Activated naive CD4-positive, alpha-beta T cell treated with anti-CD3 and anti-CD28 coated beads, Interleukin-2, amount 10 ng/mL, durations not matched to agents 7 days and 5 days (primary cell): ENCODE data around the gene THBS1.

Source experiments
- CTCF ChIA-PET: fragments of 350-600 bp; sonication (Branson Sonifier 250); formaldehyde crosslinking; loops from one replicate; lab custom pipeline; 2021; ENCODE audit warnings: antibody characterized with exemption; lab: Charles Lee
- DNase-seq: peaks from one replicate; pipeline ENCODE4 v3.0.0-alpha.2; 2020
- H3K27ac Mint-ChIP-seq: one replicate; pipeline ENCODE4 v1.8.0; 2021; ENCODE audit warnings: mild to moderate bottlenecking, moderate library complexity, mixed read lengths
- H3K27me3 Mint-ChIP-seq: one replicate; pipeline ENCODE4 v1.8.0; 2021; ENCODE audit warnings: mild to moderate bottlenecking, mixed read lengths
- H3K36me3 Mint-ChIP-seq: one replicate; pipeline ENCODE4 v1.8.0; 2021; ENCODE audit warnings: mixed read lengths
- H3K4me1 Mint-ChIP-seq: one replicate; pipeline ENCODE4 v1.8.0; 2021; ENCODE audit warnings: mixed read lengths
- H3K4me3 Mint-ChIP-seq: one replicate; pipeline ENCODE4 v1.8.0; 2021; ENCODE audit warnings: mild to moderate bottlenecking, moderate library complexity, mixed read lengths
- H3K9me3 Mint-ChIP-seq: one replicate; pipeline ENCODE4 v1.8.0; 2021; ENCODE audit warnings: mixed read lengths

Gene THBS1

DNA sequence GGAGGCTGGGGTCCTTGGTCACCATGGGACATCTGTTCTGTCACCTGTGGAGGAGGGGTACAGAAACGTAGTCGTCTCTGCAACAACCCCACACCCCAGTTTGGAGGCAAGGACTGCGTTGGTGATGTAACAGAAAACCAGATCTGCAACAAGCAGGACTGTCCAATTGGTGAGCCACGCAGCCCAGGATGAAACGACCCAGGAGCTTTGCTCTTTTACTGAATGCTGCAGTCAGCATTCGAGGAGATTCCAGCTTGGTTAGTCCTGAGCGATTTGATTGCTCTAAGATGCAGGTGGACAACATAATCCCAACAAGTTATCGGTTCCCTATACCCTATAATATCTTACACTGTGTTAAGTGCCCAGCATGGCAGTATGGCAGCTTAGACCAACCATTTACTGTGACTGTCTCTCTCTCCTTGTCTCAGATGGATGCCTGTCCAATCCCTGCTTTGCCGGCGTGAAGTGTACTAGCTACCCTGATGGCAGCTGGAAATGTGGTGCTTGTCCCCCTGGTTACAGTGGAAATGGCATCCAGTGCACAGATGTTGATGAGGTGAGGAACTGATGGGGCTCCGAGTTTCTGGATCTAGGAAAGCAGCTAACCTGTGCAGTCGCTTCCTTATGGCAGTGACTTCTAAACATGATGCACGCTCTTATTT, 7.8 kb downstream of the THBS1 start:
- CTCF ChIA-PET, result interaction anchor here (0.6 to 3.4 kb wide), 2 partner anchors 168 to 280 kb away, joined by 3 to 15 read pairs; no protein-coding TSS in a partner anchor
- no peak overlapping the region for H3K27ac Mint-ChIP-seq
- DNase-seq, result no peak

DNA sequence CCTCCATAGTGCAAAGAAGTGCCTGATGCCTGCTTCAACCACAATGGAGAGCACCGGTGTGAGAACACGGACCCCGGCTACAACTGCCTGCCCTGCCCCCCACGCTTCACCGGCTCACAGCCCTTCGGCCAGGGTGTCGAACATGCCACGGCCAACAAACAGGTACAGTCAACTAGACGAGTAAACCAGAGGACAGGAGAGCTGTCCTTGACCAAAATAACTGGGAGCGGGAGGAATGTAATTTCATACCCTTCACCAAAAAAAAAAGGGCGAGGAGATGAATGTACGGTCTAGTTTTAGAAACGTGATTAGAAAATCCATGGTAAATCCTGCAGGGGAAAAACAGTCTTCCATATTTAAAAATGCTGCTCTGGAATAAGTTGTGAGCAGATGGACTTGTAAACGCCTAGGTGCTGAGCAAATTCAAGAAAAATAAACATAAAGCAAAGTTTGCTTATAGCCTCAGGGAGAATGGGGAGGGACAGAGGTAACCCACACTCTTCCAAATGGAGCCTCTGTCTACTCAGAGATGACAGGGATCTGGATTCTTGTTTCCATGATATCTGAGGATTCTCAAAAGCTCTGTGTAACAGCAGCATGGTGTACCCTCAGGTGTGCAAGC, 8.4 kb downstream of the THBS1 start:
- no peak for DNase-seq
- Mint-ChIP-seq H3K4me3 (no peak overlapping the region), H3K4me1 (peaks cover 5% of the 10 kb centered on the region), H3K27ac (no peak overlapping the region), H3K27me3 (peaks cover 22% of the 10 kb centered on the region), H3K36me3 (no peaks in the 10 kb centered on the region), H3K9me3 (no peaks in the 10 kb centered on the region)
- CTCF ChIA-PET, result interaction anchor here (3.4 kb wide), 1 partner anchor 167 kb away, joined by 15 read pairs; no protein-coding TSS in a partner anchor

More for the DNA sequence above, 7.8 kb downstream of the THBS1 start:
- peaks cover 24% of the 10 kb centered on the region for H3K27me3 Mint-ChIP-seq
- no peaks in the 10 kb centered on the region for H3K36me3 Mint-ChIP-seq
- peaks cover 5% of the 10 kb centered on the region for H3K4me1 Mint-ChIP-seq
- no peak overlapping the region for H3K4me3 Mint-ChIP-seq
- no peaks in the 10 kb centered on the region for H3K9me3 Mint-ChIP-seq

- Mint-ChIP-seq H3K4me3 (no peak overlapping the region), H3K36me3 (no peaks in the 10 kb centered on the region), H3K27me3 (peaks cover 22% of the 10 kb centered on the region), H3K9me3 (no peaks in the 10 kb centered on the region), H3K4me1 (peaks cover 3% of the 10 kb centered on the region), H3K27ac (no peak overlapping the region)
- CTCF ChIA-PET, result interaction anchor here (3.4 kb wide), 1 partner anchor 167 kb away, joined by 15 read pairs; no protein-coding TSS in a partner anchor
- no peak for DNase-seq
Measured at GRCh38 chr15:39589815-39590644, 9.2 kb downstream of the THBS1 start.

GRCh38 chr15:39591141-39591895, 10.4 kb downstream of the THBS1 start:
- Mint-ChIP-seq H3K27me3 (peaks cover 25% of the 10 kb centered on the region), H3K9me3 (no peaks in the 10 kb centered on the region), H3K4me3 (no peak overlapping the region), H3K27ac (no peak overlapping the region), H3K4me1 (no peaks in the 10 kb centered on the region), H3K36me3 (no peaks in the 10 kb centered on the region)
- CTCF ChIA-PET, result interaction anchor here (1.5 to 3.4 kb wide), 2 partner anchors 12 to 165 kb away, joined by 4 to 15 read pairs; no protein-coding TSS in a partner anchor
- DNase-seq, result no peak

DNA sequence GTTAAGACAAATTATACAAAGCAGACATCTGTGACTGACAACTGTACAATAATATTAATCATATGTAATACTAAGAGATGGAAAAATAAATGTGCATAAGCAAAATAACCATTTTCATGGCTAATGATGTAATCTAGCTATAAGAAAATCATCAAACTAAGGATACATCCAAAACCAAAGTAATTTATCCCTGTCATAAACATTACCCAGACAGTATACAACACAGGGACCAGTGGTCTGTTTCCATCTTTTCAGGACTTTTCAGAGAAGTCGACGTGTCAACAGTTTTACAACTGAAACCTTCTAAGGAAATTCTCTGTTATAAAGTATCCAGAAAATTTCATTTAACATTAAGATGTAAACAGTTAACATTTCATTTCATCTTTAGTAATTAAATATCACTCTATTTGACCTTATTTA, 11.0 kb downstream of the THBS1 start:
- Mint-ChIP-seq H3K4me1 (no peaks in the 10 kb centered on the region), H3K36me3 (no peaks in the 10 kb centered on the region), H3K27ac (no peak overlapping the region), H3K27me3 (peaks cover 25% of the 10 kb centered on the region), H3K4me3 (no peak overlapping the region), H3K9me3 (no peaks in the 10 kb centered on the region)
- DNase-seq, result no peak
- CTCF ChIA-PET, result interaction anchor here (1.5 to 3.4 kb wide), 2 partner anchors 12 to 165 kb away, joined by 4 to 15 read pairs; no protein-coding TSS in a partner anchor

GRCh38 chr15:39592500-39592899, 11.6 kb downstream of the THBS1 start:
- no peaks in the 10 kb centered on the region for H3K36me3 Mint-ChIP-seq
- CTCF ChIA-PET, result interaction anchor here (1.4 to 3.4 kb wide), 3 partner anchors 13 to 164 kb away, joined by 3 to 15 read pairs (median 4); no protein-coding TSS in a partner anchor
- DNase-seq, result no peak
- no peak overlapping the region for H3K4me3 Mint-ChIP-seq
- no peak overlapping the region for H3K27ac Mint-ChIP-seq
- no peaks in the 10 kb centered on the region for H3K4me1 Mint-ChIP-seq
- no peaks in the 10 kb centered on the region for H3K9me3 Mint-ChIP-seq
- peaks cover 26% of the 10 kb centered on the region for H3K27me3 Mint-ChIP-seq

DNA sequence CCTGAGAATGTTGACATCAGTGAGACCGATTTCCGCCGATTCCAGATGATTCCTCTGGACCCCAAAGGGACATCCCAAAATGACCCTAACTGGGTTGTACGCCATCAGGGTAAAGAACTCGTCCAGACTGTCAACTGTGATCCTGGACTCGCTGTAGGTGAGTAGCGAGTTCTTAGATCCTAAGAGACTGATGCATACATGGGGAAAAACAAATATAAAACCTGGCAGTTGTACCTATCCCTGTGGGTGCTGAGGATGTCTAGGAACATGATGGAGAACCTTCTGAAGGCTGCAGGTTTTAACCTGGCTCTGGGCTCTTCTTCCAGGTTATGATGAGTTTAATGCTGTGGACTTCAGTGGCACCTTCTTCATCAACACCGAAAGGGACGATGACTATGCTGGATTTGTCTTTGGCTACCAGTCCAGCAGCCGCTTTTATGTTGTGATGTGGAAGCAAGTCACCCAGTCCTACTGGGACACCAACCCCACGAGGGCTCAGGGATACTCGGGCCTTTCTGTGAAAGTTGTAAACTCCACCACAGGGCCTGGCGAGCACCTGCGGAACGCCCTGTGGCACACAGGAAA, 12.3 kb downstream of the THBS1 start:
- DNase-seq, result no peak
- H3K9me3 Mint-ChIP-seq, result no peaks in the 10 kb centered on the region
- CTCF ChIA-PET, result interaction anchor here (0.6 to 2.4 kb wide), 7 partner anchors 10 to 176 kb away, joined by 3 to 9 read pairs (median 6); no protein-coding TSS in a partner anchor
- H3K36me3 Mint-ChIP-seq, result no peaks in the 10 kb centered on the region
- H3K4me3 Mint-ChIP-seq, result no peak overlapping the region
- peaks cover 26% of the 10 kb centered on the region for H3K27me3 Mint-ChIP-seq
- H3K27ac Mint-ChIP-seq, result no peak overlapping the region
- no peaks in the 10 kb centered on the region for H3K4me1 Mint-ChIP-seq

DNA sequence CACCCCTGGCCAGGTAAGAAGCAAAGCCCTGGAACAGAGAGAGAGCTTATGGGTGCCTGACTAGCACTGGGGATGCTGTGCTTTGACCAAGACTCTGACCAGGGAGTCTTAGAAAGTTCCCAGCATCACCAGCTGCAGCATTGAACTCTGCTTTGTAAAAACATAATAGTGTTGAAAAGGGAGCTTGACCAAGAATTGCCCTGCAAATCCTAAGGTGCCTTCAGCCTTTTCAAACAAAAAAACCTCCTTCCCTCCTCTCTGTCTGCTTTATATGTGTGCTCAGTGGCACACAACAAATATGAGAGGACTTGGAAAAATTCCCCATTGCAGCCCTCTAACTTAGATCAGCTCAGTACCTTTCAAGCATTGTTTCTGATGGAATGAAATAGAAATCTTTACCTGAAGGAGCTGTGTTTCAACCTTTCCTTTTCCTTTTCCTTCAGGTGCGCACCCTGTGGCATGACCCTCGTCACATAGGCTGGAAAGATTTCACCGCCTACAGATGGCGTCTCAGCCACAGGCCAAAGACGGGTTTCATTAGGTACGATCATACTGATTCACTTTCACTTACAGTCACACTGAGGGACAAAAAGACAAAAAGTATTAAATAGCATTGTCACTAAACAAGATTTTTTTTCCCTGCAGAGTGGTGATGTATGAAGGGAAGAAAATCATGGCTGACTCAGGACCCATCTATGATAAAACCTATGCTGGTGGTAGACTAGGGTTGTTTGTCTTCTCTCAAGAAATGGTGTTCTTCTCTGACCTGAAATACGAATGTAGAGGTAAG, 13.0 kb downstream of the THBS1 start:
- H3K4me3 Mint-ChIP-seq, result no peak overlapping the region
- H3K9me3 Mint-ChIP-seq, result no peaks in the 10 kb centered on the region
- CTCF ChIA-PET, result interaction anchor here (0.6 to 2.4 kb wide), 11 partner anchors 10 to 175 kb away, joined by 3 to 9 read pairs (median 4); no protein-coding TSS in a partner anchor
- H3K27ac Mint-ChIP-seq, result no peak overlapping the region
- H3K36me3 Mint-ChIP-seq, result no peaks in the 10 kb centered on the region
- peaks cover 25% of the 10 kb centered on the region for H3K27me3 Mint-ChIP-seq
- H3K4me1 Mint-ChIP-seq, result no peaks in the 10 kb centered on the region
- DNase-seq, result no peak

DNA sequence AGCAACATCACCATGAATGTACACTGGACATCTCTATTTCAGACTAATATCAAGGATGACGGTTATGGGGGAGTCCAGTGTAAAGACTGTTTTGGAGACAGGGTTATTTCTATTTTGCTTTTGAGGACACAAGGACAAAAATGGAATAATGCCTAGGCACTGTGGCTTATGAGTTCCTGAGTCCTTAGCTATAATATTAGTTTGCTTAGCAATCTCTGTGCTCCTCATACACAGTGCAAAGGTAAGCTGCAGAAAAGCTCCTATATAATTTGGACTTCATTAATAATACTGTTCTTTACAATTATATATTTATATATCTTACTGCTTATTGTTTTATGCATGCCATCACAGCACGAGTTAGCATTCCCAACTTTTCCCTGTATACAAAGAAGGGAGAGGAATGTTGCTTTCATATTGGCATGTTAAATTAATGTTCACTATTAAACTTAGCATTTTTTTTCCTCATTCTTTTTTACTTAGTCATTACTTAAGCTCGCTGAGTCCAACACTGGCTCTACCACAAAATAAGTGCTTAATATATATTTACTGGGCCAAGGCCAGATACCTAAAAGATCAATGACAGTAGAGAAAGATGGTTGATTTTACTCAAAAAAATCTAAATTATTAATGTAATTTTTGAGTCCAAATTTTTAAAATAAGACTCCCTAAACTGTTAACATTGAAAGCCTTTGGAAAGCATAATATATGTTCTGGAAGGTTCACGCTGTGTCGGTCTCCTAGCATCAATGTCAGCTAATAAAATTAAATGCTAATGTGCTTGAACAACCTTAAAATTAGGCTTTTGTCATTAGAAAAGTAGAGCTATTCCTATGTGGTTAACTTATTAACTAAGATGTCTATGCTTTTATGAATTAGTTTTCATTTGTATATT, 13.8 kb downstream of the THBS1 start:
- H3K4me1 Mint-ChIP-seq, result no peaks in the 10 kb centered on the region
- H3K4me3 Mint-ChIP-seq, result no peak overlapping the region
- CTCF ChIA-PET, result interaction anchor here (0.7 to 2.4 kb wide), 9 partner anchors 11 to 164 kb away, joined by 3 to 9 read pairs (median 4); no protein-coding TSS in a partner anchor
- no peaks in the 10 kb centered on the region for H3K36me3 Mint-ChIP-seq
- peaks cover 29% of the 10 kb centered on the region for H3K27me3 Mint-ChIP-seq
- no peak overlapping the region for H3K27ac Mint-ChIP-seq
- no peak for DNase-seq
- no peaks in the 10 kb centered on the region for H3K9me3 Mint-ChIP-seq

DNA sequence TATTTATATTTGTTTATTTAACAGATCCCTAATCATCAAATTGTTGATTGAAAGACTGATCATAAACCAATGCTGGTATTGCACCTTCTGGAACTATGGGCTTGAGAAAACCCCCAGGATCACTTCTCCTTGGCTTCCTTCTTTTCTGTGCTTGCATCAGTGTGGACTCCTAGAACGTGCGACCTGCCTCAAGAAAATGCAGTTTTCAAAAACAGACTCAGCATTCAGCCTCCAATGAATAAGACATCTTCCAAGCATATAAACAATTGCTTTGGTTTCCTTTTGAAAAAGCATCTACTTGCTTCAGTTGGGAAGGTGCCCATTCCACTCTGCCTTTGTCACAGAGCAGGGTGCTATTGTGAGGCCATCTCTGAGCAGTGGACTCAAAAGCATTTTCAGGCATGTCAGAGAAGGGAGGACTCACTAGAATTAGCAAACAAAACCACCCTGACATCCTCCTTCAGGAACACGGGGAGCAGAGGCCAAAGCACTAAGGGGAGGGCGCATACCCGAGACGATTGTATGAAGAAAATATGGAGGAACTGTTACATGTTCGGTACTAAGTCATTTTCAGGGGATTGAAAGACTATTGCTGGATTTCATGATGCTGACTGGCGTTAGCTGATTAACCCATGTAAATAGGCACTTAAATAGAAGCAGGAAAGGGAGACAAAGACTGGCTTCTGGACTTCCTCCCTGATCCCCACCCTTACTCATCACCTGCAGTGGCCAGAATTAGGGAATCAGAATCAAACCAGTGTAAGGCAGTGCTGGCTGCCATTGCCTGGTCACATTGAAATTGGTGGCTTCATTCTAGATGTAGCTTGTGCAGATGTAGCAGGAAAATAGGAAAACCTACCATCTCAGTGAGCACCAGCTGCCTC, 14.7 kb downstream of the THBS1 start:
- Mint-ChIP-seq H3K4me1 (no peaks in the 10 kb centered on the region), H3K27ac (no peak overlapping the region), H3K9me3 (no peaks in the 10 kb centered on the region), H3K36me3 (no peaks in the 10 kb centered on the region), H3K4me3 (no peak overlapping the region), H3K27me3 (peaks cover 29% of the 10 kb centered on the region)
- CTCF ChIA-PET, result interaction anchor here (0.9 to 2.4 kb wide), 6 partner anchors 12 to 145 kb away, joined by 3 to 7 read pairs (median 4); no protein-coding TSS in a partner anchor
- no peak for DNase-seq
